AG09309 (cell line): Measurements from ENCODE around the gene LSM6.

Source experiments
- DNase-seq: peaks from one replicate; pipeline ENCODE4 v3.0.0-alpha.2; 2010; ENCODE audit warnings: low read depth
- H3K4me3 ChIP-seq: 2 replicates; pipeline ENCODE4 v1.5.1; 2011; ENCODE audit warnings: mild to moderate bottlenecking, low read depth, low read length, moderate library complexity; ENCODE audit not compliant: control insufficient read depth
- CTCF ChIP-seq: IDR thresholded peaks from 2 replicates; pipeline ENCODE4 v1.5.1; 2011; ENCODE audit warnings: mild to moderate bottlenecking, low read depth, low read length, inconsistent platforms; ENCODE audit not compliant: insufficient read depth, control insufficient read depth; ENCODE audit errors: missing control alignments

The LSM6 gene

GRCh38 chr4:146146918-146147317 lies 28.6 kb upstream of the LSM6 start:
- no peak for TF ChIP-seq CTCF
- DNase-seq = no peak
- no peak overlapping the region for H3K4me3 ChIP-seq

- DNase-seq = no peak
- no peak for TF ChIP-seq CTCF
- no peak overlapping the region for H3K4me3 ChIP-seq
Observed at GRCh38 chr4:146148021-146148420, 27.5 kb upstream of the LSM6 start.

GRCh38 chr4:146154057-146154456 lies 21.5 kb upstream of the LSM6 start:
- no peak for DNase-seq
- no peak overlapping the region for H3K4me3 ChIP-seq
- no peak for TF ChIP-seq CTCF

- DNase-seq = no peak
- no peak for TF ChIP-seq CTCF
- no peak overlapping the region for H3K4me3 ChIP-seq
Observed at GRCh38 chr4:146155152-146155724, 20.3 kb upstream of the LSM6 start.

GRCh38 chr4:146158036-146158745 lies 17.3 kb upstream of the LSM6 start:
- no peak overlapping the region for H3K4me3 ChIP-seq
- no peak for TF ChIP-seq CTCF
- no peak for DNase-seq

- no peak overlapping the region for H3K4me3 ChIP-seq
- TF ChIP-seq CTCF = no peak
- no peak for DNase-seq
Observed at GRCh38 chr4:146159384-146160058, 16.0 kb upstream of the LSM6 start.
